H1 (cell line): ENCODE measurements around the gene ZCCHC3. TPM values are rescaled to one million over a fixed set of nuclear protein-coding genes. Genes with fewer than 3 reads are reported as not detected.

Experiments
- CBX5 ChIP-seq: fragments of 300-800, 300-1000 bp; sonication (generic); IDR thresholded peaks from 2 replicates; pipeline ENCODE4 v1.7.1; 2016; ENCODE audit warnings: antibody characterized with exemption, low read length, low read depth
- HDAC6 ChIP-seq: IDR thresholded peaks from one replicate; pipeline ENCODE4 v1.7.1; 2012; ENCODE audit warnings: low read depth, mild to moderate bottlenecking, inconsistent platforms, low read length, moderate library complexity
- KDM4A ChIP-seq: IDR thresholded peaks from one replicate; pipeline ENCODE4 v1.7.1; 2012; ENCODE audit warnings: low read depth, mild to moderate bottlenecking, moderate library complexity, low read length, inconsistent platforms; ENCODE audit not compliant: severe bottlenecking
- MAX ChIP-seq: IDR thresholded peaks from 2 replicates; pipeline ENCODE4 v1.6.1; 2012; ENCODE audit warnings: inconsistent platforms
- POU5F1 ChIP-seq: IDR thresholded peaks from 2 replicates; pipeline ENCODE4 v1.6.1; 2011; ENCODE audit warnings: low read depth, mild to moderate bottlenecking, low read length, moderate library complexity
- RXRA ChIP-seq: IDR thresholded peaks from 2 replicates; pipeline ENCODE4 v1.6.1; 2011; ENCODE audit warnings: low read depth, mild to moderate bottlenecking, low read length, moderate library complexity; ENCODE audit not compliant: insufficient read depth
- SRF ChIP-seq: IDR thresholded peaks from 2 replicates; pipeline ENCODE4 v1.6.1; 2011; ENCODE audit warnings: mild to moderate bottlenecking, low read depth, low read length, moderate library complexity
- TEAD4 ChIP-seq: IDR thresholded peaks from 2 replicates; pipeline ENCODE4 v1.6.1; 2012; ENCODE audit warnings: low read depth, low read length, inconsistent platforms, mixed read lengths
- ZNF274 ChIP-seq: IDR thresholded peaks from 2 replicates; pipeline ENCODE4 v1.7.0; 2012; ENCODE audit warnings: low read length, borderline replicate concordance; ENCODE audit errors: extremely low read depth
- polyA plus RNA-seq, 7 experiments: library from polyadenylated mRNA; depleted of rRNA in 3 of 7; stranded (reverse) in 5 of 7; unstranded in 2 of 7; fragments of >200 nt in 5 of 7; fragments of 200-250 nt in 2 of 7; gene quantifications; 1 replicate in 5 of 7; 2 replicates in 1 of 7; 4 replicates in 1 of 7; pipeline versions ENCODE4 v1.2.1 to v1.2.3, GENCODE V29; 2011 to 2013; ENCODE audit warnings: missing spikeins in 2 of 7, mixed read lengths in 2 of 7
- total RNA-seq: library from RNA; stranded (reverse); fragmentation: NEBNext Ultra II Directional; extraction: Animal tissue kit (Norgen Biotek cat#: 25700); gene quantifications from 2 replicates; pipeline ENCODE4 v1.2.1, GENCODE V29; 2021

The ZCCHC3 gene
- total and polyA plus RNA-seq, 2 of the 8 experiments (the other 6 are each of a cell fraction or from before 2014, with no cell fraction given): 33.7 to 52.4 TPM

- TF ChIP-seq RXRA (no peak), HDAC6 (no peak), TEAD4 (no peak), KDM4A (no peak), ZNF274 (no peak), CBX5 (no peak), POU5F1 (no peak), SRF (no peak), MAX (no peak)
- TF ChIP-seq, all 59 proteins: peak for 0
Measured at GRCh38 chr20:275791-276190, 21.6 kb upstream of the ZCCHC3 start (continued).
